ENCODE results near the gene GRAMD4. TPM values are rescaled to one million over a fixed set of nuclear protein-coding genes. Genes with fewer than 3 reads are reported as not detected.

Gene GRAMD4
- total RNA-seq, 1 donor from 2014 or later, result 24.9 TPM

DNA sequence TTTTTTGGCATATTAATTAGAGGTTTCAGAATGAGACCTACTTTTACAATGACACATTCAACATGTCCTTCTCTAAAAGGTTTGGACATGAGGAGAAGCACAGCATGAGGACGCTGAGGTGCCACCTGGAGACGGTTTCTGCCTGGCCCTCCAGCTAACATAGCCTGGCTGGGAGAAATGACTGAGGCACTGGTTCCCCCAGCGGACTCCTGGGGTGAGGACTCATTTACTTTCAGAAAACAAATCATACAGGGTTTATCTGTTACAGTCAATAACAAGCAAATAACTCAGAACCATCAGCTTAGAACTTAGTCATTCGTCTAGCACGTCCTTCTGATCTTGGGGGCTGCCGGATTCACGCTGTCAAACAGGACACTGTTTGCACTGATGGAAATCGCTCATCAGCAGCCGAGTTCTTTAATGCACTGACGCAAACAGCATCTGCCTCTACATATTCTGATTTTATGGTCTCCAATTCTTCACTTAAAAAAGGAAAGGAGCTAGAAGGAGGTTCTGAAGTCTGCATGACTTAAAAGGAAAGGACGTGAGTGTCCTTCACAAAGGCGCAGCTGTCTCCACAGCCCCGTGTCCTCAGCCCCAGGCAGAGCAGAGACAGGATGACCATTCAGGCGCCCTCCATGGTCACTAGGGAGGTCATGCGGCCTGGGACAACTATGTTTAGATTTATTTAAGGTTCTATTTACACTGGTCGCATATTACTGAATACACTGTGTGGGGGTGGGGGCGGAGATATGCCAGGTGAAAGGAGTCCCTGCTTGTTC is 73.6 kb downstream of the GRAMD4 start:
- no peak for DNase-seq

- no peak for DNase-seq
Measured at GRCh38 chr22:46694416-46695170, 74.4 kb downstream of the GRAMD4 start.

DNA sequence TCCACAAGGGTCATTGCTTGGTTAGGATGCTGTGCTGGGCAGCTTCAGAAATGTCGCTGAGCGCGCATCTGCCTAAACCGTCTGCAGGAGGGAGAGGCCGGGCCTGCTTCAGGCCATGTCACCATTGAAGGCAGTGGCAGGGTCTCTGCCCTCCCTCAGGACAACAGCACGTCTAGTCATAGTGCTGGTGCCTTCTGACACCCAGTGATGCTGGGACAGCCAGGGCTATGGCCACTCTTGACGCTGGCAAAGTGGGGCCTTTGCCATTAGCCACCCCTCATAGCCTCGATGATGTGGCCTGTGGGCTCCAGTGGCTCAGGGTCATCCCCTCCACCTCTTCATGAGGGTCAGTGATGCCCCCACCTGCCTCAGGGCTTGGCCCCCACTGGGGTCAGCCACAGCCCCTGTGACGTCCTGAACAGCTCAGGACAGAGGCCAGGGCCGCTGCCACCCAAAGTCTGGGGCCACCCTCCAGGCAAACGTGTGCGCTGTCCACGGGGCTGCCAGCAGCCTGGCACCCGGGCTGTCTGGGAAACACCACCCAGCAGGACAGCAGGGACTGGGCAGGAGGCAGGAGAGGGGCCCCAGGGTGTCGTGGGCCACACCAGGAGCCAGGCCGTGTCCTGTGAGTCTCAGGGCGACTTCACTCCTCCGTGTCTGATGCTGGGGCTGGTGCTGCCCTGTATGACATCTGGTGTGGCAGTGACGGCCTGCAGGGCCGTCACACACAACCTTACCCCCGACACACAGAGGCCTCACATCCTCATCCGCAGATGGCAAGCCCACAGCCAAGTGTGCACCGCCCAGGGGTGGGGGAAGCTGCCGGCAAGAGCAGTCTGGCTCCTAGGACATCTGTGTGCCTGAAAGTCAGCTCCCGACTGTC is 75.4 kb downstream of the GRAMD4 start:
- no peak for DNase-seq

- DNase-seq, result no peak
Measured at GRCh38 chr22:46696229-46696518, 76.0 kb downstream of the GRAMD4 start.

DNA sequence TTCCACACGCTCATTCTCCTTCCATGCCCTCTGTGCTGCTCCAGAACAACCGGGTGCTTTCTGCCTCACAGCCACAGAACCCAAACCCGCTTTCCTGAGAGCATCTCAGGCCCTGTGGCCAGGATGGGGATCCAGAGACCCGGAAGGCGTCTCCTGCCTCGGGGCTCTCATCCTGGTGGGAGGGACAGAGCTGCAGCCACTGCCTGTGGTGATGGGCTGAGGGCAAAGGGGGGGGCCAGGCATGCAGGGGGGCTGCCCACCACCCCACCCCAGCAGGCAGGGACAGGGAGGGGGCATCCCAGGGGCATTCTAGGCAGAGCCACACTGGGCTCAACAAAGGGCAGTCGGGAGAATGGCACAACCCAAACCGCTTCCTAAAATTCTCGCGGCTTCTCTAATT is 76.4 kb downstream of the GRAMD4 start:
- DNase-seq, result no peak

DNA sequence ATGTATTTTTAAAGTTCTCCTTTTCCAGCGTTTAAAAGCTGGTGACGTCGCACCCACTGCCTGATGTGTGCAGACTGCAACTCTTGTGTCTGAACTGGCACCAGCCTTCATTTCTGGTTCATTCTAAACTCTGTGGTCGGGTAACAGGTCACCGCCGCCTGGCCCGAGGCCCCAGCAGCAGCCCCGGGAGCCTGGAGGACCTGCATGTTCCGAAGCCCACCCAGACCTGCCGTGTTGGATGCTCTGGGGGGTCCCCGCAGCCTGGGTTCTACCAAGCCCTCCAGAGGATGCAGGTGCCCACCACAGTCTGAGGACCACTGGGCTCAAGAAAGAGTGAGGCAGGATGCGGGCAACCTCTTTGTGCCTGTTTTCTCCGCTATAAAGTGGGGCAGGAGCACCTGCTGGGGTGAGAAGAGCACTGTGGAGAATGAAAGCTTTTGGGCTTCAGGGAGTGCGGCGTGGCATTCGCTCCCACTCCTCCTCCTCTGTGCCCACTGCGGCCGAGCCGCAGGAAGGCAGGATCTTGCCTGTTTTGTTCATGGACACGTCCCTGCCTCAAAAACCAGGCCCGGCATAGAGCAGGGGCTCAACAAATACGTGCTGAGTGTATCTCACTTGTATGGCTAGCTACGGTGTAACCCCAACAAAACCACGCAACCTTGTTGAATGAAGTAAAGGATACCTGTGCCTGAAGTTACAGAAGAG is 77.8 kb downstream of the GRAMD4 start:
- no peak for DNase-seq

- no peak for DNase-seq
Measured at GRCh38 chr22:46699091-46699490, 78.9 kb downstream of the GRAMD4 start.

DNA sequence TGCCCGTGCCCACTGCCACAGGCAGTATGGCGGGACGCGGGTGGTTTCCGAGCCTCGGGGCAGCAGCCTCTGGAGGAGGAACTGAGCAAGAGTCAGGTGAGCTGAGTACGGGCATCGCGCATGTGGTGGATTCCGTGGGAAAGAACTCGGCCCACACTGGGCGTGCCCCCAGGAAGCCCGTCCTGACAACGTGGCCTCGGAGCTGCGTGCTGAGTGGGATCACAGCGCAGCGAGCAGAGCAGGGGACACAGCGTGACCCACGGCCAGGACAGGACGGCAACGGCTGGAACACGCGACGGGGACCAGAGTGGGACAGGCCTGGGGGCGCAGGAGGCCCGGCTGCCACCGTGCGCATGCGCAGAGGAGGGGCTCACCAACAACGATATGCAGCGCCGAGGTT is 81.1 kb downstream of the GRAMD4 start:
- DNase-seq, result no peak

DNA sequence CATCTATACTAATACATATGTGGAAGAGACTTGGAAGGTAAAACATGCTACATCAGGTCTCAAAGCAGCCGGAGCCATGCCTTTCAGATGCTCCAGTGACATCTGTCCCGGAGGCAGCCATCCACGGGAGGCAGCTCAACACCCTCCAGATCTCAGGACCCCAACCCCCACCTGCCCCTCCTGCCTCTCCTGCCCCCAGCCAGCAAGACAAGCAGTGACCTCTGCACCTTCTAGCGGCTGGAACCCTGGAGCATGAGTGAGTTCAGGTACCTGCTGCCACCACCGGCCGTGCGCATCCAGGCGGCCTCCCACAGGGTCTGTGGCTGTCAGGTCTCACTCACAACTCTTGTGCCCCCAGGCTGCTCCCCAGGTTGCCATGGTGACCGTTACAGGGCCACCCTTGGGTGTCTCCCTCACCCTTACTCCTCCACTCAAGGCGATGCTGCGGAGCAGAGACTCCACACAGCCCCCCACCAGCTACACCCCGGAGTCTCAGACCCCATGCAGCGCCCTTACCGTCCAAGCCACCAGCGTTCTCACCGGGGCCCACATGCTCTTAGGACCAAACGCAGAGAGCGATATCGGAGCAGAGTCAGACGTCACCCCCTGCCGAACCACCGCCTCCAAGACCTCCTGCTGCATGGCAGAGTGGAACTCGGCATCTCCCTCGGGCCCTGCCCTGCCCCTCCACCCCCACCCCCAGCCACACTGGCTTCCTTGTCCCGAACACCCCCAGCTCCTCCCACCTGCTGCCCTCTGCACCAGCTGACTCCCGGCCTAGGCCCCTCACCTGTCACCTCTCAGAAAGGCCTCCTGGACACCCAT is 83.2 kb downstream of the GRAMD4 start:
- no peak for DNase-seq

DNA sequence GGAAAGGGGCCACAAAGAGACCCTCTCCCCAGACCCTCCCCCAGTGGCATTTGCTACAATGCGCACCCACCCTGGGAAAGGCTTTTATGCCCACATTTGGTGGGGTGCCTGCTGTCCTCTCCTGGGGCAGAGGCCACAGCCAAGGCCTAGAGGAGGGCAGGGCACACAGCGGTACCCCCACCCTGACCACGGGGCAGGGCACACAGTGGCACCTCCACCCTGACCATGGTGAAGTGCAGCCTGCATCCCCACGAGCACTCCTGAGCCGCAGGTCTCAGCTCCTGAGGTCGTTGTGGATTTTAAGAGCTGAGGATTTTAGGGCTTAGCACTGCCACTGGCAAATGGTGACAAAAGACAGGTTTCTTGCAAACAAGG is 83.8 kb downstream of the GRAMD4 start:
- no peak for DNase-seq

GRCh38 chr22:46706060-46706459 is 85.9 kb downstream of the GRAMD4 start:
- DNase-seq, result no peak

DNA sequence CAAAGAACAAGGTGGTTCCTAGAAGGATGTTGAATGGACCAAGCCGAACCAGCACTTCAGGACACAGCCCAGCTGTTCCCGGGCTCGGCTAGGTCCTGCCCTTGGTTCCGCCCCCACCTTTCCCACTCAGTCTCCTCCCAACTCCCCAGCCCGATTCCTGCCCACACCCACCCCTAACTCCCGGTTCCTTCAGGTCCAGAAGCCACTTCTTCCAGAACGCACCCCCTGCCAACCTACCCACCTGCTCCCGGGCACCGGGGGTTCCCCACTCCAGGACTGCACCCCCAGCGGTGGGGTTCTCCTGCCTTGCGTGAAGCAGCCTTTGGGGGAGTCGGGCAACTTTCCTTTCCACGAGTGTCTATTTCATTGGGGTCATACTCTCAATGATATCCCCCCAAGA is 87.1 kb downstream of the GRAMD4 start:
- DNase-seq, result no peak

- no peak for DNase-seq
Measured at GRCh38 chr22:46707827-46708570, 87.8 kb downstream of the GRAMD4 start.

DNA sequence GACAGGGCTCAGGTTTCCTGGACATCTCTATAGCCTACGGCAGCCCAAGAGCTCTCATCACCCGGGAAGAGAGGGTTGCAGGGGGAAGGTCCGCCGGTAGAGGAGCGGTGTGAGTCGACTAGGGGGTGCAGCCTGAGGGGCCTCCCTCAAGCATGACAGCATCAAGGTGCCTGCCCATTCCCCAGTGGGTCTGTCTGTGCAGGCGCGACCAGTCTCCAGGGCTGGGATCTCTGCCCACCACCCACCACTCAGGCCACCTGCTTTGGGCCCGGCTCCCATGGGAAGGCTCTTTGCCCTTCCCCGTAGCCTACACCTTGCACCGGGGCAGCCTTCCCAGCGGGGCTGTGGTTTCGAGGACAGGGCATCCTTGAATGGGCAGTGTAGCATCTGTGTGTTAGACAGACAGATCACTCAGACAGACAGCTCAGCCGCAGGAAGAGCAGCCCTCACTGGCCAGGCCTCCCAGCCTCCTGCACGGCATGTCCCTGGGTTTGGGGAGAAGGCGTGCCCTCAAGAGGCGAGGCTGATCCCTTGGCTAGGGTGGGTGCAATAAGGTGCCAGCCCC is 88.7 kb downstream of the GRAMD4 start:
- DNase-seq, result no peak

DNA sequence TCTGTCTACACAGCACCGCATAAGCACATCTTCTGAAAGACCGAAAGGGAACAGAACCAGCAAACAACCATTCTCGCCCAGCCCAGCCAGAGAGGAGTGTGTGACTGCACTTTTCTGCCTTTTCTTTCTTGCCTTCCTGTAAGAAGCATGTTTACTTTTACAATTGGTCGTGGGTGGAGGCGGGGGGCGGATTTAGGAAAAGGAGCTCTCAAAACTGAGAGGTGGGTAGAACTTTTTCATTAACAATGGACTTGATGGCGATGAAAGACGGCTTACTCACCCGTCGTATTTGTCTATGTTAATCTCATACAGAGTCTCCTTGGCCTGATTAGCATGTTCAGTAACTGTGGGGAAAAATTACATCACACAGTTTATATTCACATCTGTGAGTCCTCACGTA is 90.6 kb downstream of the GRAMD4 start:
- no peak for DNase-seq

DNA sequence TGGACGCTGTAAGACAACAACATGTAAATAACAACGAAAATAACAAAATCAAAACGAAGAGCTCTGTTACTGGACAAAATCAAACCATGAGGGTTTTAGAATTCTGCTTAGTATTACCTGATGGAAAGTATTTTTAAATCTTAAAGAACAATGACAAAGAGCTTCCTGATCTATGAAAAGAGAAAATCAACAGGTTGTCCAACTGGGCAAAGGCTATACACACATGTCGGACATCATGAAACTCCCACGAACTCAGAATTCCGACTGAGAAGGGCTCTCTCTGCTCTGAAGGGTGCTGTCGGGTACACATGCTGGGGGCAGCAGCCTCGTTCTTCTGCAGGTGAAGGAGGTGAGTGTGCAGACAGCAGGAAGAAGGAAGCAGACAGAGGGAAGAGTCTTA is 92.1 kb downstream of the GRAMD4 start:
- no peak for DNase-seq

- DNase-seq, result no peak
Measured at GRCh38 chr22:46714550-46714949, 94.4 kb downstream of the GRAMD4 start.

GRCh38 chr22:46719921-46720320 is 99.7 kb downstream of the GRAMD4 start:
- DNase-seq, result no peak

DNA sequence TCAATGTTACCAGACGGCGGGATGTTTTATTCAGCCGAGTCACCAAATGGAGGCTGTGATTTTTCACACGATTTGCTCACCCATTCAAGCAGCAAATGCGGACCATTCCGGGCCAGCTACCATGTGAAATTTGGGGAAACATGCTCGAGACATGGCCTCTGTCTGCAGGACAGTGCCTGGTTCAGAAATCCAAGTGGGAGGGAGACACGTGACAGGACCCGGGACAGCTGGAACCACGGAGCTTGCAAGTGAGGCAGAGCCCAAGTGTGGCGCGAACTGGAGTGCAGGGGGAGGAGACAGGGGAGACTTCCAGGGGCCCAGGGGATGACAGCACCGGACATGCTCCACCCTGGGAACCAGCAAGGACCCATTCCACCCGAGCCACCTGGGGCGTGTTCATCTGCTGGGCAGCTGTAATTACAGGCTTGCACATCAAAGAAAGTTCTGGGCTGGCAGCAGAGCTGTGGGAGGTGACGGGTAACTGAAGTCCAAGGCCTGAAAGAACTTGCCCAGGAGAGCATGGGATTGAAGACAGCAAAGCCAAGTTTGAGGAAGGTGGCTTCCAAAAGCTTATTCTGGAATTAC is 101.4 kb downstream of the GRAMD4 start:
- DNase-seq, result no peak

- DNase-seq, result no peak
Measured at GRCh38 chr22:46723882-46724281, 103.7 kb downstream of the GRAMD4 start.

Measured in skin of body (tissue), 2 donors.